CD4-positive, alpha-beta T cell treated with Interleukin-10 for 1 hour (primary cell): ENCODE data around the gene ADH1C.
"Not testable (repeated sequence)": the region's sequence is repeated elsewhere in the genome, so short reads cannot be mapped to it uniquely, and the experiment has no call there.

Source experiments
- DNase-seq: peaks from one replicate; pipeline ENCODE4 v3.0.0-alpha.2; 2020

ADH1C gene

GRCh38 chr4:99356992-99357391 is 4.4 kb upstream of the ADH1C start:
- DNase-seq = no peak

DNA sequence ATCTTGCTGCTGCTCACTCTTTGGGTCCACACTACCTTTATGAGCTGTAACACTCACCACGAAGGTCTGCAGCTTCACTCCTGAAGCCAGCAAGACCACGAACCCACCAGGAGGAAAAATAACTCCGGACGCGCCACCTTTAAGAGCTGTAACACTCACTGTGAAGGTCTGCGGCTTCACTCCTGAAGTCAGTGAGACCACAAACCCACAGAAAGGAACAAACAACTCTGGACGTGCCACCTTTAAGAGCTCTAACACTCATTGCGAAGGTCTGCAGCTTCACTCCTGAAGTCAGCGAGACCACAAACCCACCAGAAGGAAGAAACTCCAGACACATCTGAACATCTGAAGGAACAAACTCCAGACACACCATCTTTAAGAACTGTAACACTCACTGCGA is 3.6 kb upstream of the ADH1C start:
- DNase-seq = not testable (repeated sequence)

DNA sequence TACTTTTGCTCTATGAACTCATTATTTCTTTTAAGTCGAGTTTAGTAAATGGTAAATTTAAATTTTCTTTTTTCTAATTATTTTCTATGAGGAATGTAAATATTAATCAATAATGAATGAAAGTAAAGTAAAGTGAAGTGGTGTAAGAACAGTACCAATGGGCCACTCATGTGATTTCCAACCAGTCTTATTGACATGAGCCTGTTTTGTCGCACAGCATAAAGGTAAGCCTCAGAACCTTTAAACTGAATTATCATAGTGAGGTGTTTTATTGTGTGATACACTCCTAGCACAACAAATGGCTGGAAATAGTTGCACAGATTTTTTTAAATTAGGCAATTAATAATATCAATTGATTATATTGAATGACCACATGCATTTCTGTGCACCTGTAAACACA is 1.1 kb downstream of the ADH1C start:
- DNase-seq = no peak

DNA sequence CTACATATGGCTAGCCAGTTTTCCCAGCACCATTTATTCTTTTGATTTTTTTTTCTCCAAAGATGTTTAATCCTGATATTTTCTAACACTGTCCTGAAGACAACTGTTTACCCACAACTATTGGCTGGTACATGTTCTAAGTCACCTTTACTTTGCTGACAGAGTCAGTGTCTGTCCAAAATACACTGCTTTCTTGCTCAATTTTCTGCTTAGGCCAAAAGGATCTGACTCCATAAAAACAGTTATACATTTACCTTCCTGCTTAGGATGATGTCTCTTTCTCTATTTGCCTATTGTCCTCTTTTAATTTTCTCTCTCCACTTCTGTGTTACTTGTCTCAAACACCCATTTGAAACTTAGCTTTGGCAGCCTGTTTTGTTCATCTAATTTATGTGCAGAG is 3.2 kb downstream of the ADH1C start:
- DNase-seq = no peak

DNA sequence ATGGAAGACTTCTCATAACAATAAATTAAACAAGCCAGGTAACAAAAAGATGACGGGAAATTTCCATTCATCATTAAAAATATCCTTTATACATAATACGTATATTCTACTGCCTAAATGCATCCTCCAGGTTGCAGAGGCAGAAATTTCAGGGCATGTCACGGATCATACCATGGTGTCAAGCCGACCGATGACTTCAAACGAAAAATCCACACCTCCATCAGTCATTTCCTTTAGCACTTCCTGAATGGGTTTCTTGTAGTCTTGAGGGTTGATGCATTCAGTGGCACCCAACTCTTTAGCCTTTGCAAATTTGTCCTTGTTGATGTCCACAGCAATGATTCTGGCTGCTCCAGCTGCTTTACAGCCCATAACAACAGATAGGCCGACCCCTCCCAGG is 9.9 kb downstream of the ADH1C start:
- DNase-seq = not testable (repeated sequence)

GRCh38 chr4:99341426-99341825 is 11.1 kb downstream of the ADH1C start:
- DNase-seq = no peak

DNA sequence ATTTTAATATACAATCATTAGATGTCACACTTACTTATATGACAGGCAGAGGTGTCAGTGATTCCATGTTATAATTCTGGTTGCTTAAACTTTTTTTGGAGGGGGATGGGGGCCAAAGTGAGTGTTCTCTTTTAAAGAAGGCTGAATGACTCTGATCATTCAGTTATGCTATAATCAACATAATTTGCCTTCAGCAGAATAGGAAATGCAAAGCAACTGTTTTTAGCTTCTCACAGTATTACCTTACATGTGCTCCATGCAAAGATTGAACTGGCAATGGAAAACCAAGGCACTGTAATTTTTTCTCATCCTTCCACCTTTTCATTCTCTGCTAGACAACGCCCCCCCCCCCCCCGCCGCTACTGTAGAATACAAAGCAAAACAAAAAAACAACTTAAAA is 13.4 kb downstream of the ADH1C start:
- no peak for DNase-seq

GRCh38 chr4:99336553-99336952 is 16.0 kb downstream of the ADH1C start:
- no peak for DNase-seq

- no peak for DNase-seq
These were observed 17.7 kb downstream of the ADH1C start for GRCh38 chr4:99334880-99335279.

DNA sequence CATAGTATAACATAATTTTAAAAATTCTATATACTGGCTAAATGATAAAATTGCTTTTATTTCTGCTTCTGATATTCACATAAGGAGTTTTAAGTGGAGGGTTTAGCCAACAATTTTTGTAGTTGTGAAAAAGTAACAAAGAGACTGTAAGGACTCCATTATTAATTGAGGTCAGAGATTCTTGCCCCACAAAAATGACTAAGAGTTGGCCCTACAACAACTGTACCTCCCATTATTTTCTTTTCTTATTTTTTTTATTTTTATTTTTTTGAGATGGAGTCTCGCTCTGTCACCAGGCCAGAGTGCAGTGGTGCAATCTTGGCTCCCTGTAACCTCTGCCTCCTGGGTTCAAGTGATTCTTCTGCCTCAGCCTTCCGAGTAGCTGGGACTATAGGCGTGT is 21.9 kb downstream of the ADH1C start:
- DNase-seq = no peak

DNA sequence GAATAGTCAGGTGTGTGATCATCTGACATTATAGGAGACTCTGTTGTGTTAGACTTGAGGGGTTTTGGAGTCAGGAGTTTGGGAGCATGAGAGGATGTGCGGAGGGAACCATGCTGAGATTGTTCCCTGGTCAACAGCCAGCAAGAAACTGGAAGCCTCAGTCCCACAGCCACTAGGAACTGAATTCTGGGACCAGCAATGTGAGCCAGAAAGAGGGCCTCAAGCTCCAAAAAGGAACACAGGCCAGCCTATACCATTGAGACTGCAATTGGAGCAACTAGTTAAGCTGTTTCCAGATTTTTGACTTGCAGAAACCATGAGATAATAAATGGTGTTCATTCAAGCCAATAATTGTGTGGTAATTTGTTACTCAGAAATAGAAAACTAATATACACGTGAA is 22.7 kb downstream of the ADH1C start:
- no peak for DNase-seq

GRCh38 chr4:99324979-99325378 is 27.6 kb downstream of the ADH1C start:
- no peak for DNase-seq

GRCh38 chr4:99324361-99324760 is 28.2 kb downstream of the ADH1C start:
- DNase-seq = no peak

DNA sequence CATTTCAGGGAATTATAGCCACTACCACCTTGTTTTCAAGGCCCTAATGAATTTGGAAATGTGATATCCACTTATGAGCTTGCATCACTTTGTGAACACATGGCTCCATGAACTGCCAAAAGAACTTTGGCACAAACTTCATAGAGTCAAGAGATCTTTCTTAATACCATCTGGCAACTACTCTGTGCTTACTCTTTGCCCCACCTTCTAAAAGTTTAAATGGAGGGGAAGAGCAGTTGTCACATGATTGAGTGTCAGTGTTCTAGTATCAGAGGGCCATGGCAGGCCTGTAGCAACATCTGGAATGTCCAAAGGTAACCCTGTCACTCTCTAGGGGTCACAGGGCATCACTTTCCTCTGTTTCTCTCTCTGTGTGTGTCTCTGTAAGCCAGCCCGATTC is 28.8 kb downstream of the ADH1C start:
- DNase-seq = no peak

GRCh38 chr4:99321241-99322191 is 31.0 kb downstream of the ADH1C start, which contains the start of gene ADH1B:
Gene ADH1B (minus strand): TSS chr4:99321401. CDS start chr4:99321331, 70 bp downstream.
- no peak for DNase-seq

DNA sequence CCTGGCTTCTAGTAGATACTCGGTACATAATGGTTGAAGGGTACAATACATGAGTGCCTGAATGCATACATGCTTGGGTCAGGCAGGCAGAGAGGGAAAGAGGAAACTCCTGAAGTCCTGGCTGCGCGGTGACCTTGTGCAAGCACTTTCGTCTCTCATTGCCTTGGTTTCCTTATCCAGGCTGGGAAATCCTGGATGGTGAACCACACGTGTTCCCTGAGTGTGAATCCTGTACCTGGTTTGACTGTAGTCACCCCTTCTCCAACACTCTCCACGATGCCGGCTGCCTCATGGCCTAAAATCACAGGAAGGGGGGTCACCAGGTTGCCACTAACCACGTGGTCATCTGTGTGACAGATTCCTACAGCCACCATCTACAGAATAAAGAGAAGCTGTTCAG is 34.7 kb downstream of the ADH1C start:
- not testable (repeated sequence) for DNase-seq

GRCh38 chr4:99317354-99317753 is 35.2 kb downstream of the ADH1C start:
- DNase-seq = no peak

GRCh38 chr4:99315839-99316238 is 36.7 kb downstream of the ADH1C start:
- no peak for DNase-seq

DNA sequence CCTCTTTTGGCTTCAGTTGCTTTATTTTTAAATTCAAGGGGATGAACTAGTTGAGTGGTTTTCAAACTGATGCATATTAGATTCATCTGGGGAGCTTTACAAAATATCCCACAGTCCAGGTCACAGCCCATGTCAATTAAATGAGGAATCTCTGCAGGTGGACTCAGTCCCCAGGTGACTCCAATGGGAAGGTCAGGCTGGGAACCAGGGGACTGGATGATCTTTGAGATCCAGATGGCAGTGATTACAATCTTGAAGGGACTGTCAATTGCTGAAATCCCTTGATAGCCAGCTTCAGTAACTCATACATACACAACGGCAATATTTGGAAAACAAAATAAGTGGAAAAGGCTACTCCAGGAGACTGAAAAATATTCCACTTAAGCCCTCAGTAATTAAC is 38.3 kb downstream of the ADH1C start:
- no peak for DNase-seq

- DNase-seq = no peak
These were observed 42.2 kb downstream of the ADH1C start for GRCh38 chr4:99310389-99310788.

DNA sequence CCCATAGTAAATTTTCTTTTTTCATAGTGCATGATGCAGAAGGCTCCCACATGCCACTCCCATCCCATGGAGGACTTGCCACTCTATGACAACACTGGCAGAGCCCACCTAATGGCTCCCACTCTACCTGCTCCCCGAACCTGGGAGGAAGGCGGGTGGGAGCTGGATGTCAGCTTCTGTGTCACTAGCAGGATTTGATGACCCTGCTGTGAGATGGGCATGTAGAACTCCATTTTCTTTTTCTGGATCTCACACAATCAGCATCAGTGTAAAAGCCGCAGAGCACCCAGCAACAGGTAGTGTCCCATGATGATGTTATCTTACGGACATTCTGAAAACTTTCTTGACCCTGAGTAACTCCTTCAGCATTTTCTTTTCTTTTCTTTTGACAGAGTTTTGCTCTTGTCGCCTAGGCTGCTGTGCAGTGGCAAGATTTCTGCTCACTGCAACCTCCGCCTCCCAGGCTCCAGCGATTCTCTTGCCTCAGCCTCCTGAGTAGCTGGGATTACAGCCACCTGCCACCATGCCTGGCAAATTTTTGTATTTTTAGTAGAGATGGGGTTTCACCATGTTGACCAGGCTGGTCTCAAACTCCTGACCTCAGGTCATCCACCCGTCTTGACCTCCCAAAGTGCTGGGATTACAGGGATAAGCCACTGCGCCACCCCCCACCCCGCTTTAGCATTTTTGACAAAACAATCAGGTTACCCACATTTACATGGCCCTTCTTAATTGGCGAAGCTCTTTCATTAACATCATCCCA is 46.7 kb downstream of the ADH1C start:
- DNase-seq = no peak

- DNase-seq = no peak
These were observed 51.0 kb downstream of the ADH1C start for GRCh38 chr4:99301376-99302164.

GRCh38 chr4:99300934-99301333 is 51.6 kb downstream of the ADH1C start:
- DNase-seq = no peak
